Measurements from ENCODE around the gene PA2G4. TPM values are rescaled to one million over a fixed set of nuclear protein-coding genes. Genes with fewer than 3 reads are reported as not detected.
A peak's percentile ranks its signal among the peaks of the same experiment; 100 is the strongest.

Gene PA2G4
- polyA plus RNA-seq, 1 donor (not counting 4 experiments of a cell fraction or from before 2014, with no cell fraction given) = 480 TPM

GRCh38 chr12:56157201-56158028, 53.1 kb downstream of the PA2G4 start:
- no peaks in the 10 kb centered on the region for H3K27me3 ChIP-seq (ENCODE audit: control insufficient read depth, extremely low read depth, insufficient read depth, low read length)
- FAIRE-seq = no peak
- H3K36me3 ChIP-seq (ENCODE audit: control insufficient read depth in 2 of 2, extremely low read depth in 1 of 2, insufficient read depth in 2 of 2, low read length in 2 of 2) = peaks cover 33 to 35% of the 10 kb centered on the region in 2 experiments
- H3K27ac ChIP-seq (ENCODE audit: control insufficient read depth, insufficient read depth, low read length) = peak overlapping the region; percentile 65
- H2AFZ ChIP-seq (ENCODE audit: control insufficient read depth, low read length) = peak overlapping the region; percentile 84
- dilution Hi-C loops (cut with MboI; ENCODE audit: extremely low pct_ligation_motif_present, low sequenced_read_pairs) = no loop called here
- peak overlapping the region; percentile 61 to 84 (median 66) for H3K4me3 ChIP-seq (ENCODE audit: control insufficient read depth in 2 of 3, extremely low read depth in 1 of 3, insufficient read depth in 2 of 3, low read depth in 1 of 3, low read length in 3 of 3)
- H3K79me2 ChIP-seq (ENCODE audit: control insufficient read depth, insufficient read depth, low read length) = peaks cover 28% of the 10 kb centered on the region
- peak overlapping the region; percentile 88 for H3K4me2 ChIP-seq (ENCODE audit: control insufficient read depth, extremely low read depth, insufficient read depth, low read depth, low read length)
- peak overlapping the region; percentile 99 for H3K9ac ChIP-seq (ENCODE audit: control insufficient read depth, extremely low read depth, insufficient read depth, low read length)
- peaks cover 33% of the 10 kb centered on the region for H3K4me1 ChIP-seq (ENCODE audit: control insufficient read depth, extremely low read depth, insufficient read depth, low read length)
- no peak for DNase-seq (ENCODE audit: low read depth, low spot score)
- H3K9me1 ChIP-seq (ENCODE audit: control insufficient read depth, extremely low read depth, insufficient read depth, low read length) = no peaks in the 10 kb centered on the region
- peak; percentile 41 to 57 (median 47) for TF ChIP-seq CTCF (optimal IDR thresholded peaks at IDR 0.05 in 1 of 3, IDR thresholded peaks at IDR 0.05 in 1 of 3, conservative IDR thresholded peaks at IDR 0.05 in 1 of 3; ENCODE audit: extremely low read depth in 1 of 3, insufficient read depth in 2 of 3, low read length in 3 of 3)
- no peak for TF ChIP-seq EZH2 (IDR thresholded peaks at IDR 0.05; ENCODE audit: low read length)
- peaks cover 18% of the 10 kb centered on the region for H4K20me1 ChIP-seq (ENCODE audit: control insufficient read depth, extremely low read depth, insufficient read depth, low read length)
- no peaks in the 10 kb centered on the region for H3K9me3 ChIP-seq (ENCODE audit: control insufficient read depth, low read depth, low read length)

- H3K36me3 ChIP-seq (ENCODE audit: control insufficient read depth in 2 of 2, extremely low read depth in 1 of 2, insufficient read depth in 2 of 2, low read length in 2 of 2) = peaks cover 35 to 38% of the 10 kb centered on the region in 2 experiments
- H3K27me3 ChIP-seq (ENCODE audit: control insufficient read depth, extremely low read depth, insufficient read depth, low read length) = no peaks in the 10 kb centered on the region
- H3K4me1 ChIP-seq (ENCODE audit: control insufficient read depth, extremely low read depth, insufficient read depth, low read length) = peaks cover 26% of the 10 kb centered on the region
- H4K20me1 ChIP-seq (ENCODE audit: control insufficient read depth, extremely low read depth, insufficient read depth, low read length) = peaks cover 18% of the 10 kb centered on the region
- DNase-seq (ENCODE audit: low read depth, low spot score) (peak; percentile 96), FAIRE-seq (peak; percentile 71)
- H2AFZ ChIP-seq (ENCODE audit: control insufficient read depth, low read length) = peak within 1 kb of the TSS; percentile 84
- dilution Hi-C loops (cut with MboI; ENCODE audit: extremely low pct_ligation_motif_present, low sequenced_read_pairs) = no loop called here
- peaks cover 28% of the 10 kb centered on the region for H3K79me2 ChIP-seq (ENCODE audit: control insufficient read depth, insufficient read depth, low read length)
- H3K9me3 ChIP-seq (ENCODE audit: control insufficient read depth, low read depth, low read length) = no peaks in the 10 kb centered on the region
- peak within 1 kb of the TSS; percentile 99 for H3K9ac ChIP-seq (ENCODE audit: control insufficient read depth, extremely low read depth, insufficient read depth, low read length)
- peak within 1 kb of the TSS; percentile 95 for H3K4me2 ChIP-seq (ENCODE audit: control insufficient read depth, extremely low read depth, insufficient read depth, low read depth, low read length)
- H3K4me3 ChIP-seq (ENCODE audit: control insufficient read depth in 2 of 3, extremely low read depth in 1 of 3, insufficient read depth in 2 of 3, low read depth in 1 of 3, low read length in 3 of 3) = peak within 1 kb of the TSS; percentile 84 to 98 (median 89)
- peak within 1 kb of the TSS; percentile 98 for H3K27ac ChIP-seq (ENCODE audit: control insufficient read depth, insufficient read depth, low read length)
- TF ChIP-seq EZH2 (IDR thresholded peaks at IDR 0.05; ENCODE audit: low read length) = no peak
- peak in 1 of 3 experiments; percentile 9 for TF ChIP-seq CTCF (optimal IDR thresholded peaks at IDR 0.05 in 1 of 3, IDR thresholded peaks at IDR 0.05 in 1 of 3, conservative IDR thresholded peaks at IDR 0.05 in 1 of 3; ENCODE audit: extremely low read depth in 1 of 3, insufficient read depth in 2 of 3, low read length in 3 of 3)
- H3K9me1 ChIP-seq (ENCODE audit: control insufficient read depth, extremely low read depth, insufficient read depth, low read length) = no peaks in the 10 kb centered on the region
These were observed 53.9 kb downstream of the PA2G4 start, which contains the start of gene MYL6 for GRCh38 chr12:56158029-56158925. MYL6 (plus strand) TSS chr12:56158359; CDS start chr12:56158402, 43 bp downstream.

Measured in keratinocyte (primary cell).